ENCODE measurements around the gene SLC22A3. TPM values are rescaled to one million over a fixed set of nuclear protein-coding genes. Genes with fewer than 3 reads are reported as not detected.

SLC22A3 gene
- total RNA-seq, 1 experiment from 2014 or later, result not detected

GRCh38 chr6:160419488-160419887, 71.3 kb downstream of the SLC22A3 start:
- Histone ChIP-seq H3K79me2 (ENCODE audit: low read length) (no peaks in the 10 kb centered on the region), H3K27me3 (ENCODE audit: low read length) (no peaks in the 10 kb centered on the region), H3K27ac (ENCODE audit: low read length) (no peak overlapping the region), H3K36me3 (ENCODE audit: insufficient read depth, low read length) (no peaks in the 10 kb centered on the region), H3K4me2 (ENCODE audit: low read depth, low read length, poor library complexity, severe bottlenecking) (no peak overlapping the region), H3K4me3 (ENCODE audit: low read length) (no peak overlapping the region), H3K9me3 (ENCODE audit: low read length) (no peaks in the 10 kb centered on the region), H3K4me1 (ENCODE audit: low read length) (no peaks in the 10 kb centered on the region), H2AFZ (ENCODE audit: low read length) (no peak overlapping the region), H3K9me2 (replicated peaks; ENCODE audit: insufficient read depth, low read length) (no peaks in the 10 kb centered on the region), H3K9ac (ENCODE audit: low read length) (no peak overlapping the region), H4K20me1 (ENCODE audit: insufficient read depth, low read depth, low read length) (no peaks in the 10 kb centered on the region)
- DNase-seq, result no peak

DNA sequence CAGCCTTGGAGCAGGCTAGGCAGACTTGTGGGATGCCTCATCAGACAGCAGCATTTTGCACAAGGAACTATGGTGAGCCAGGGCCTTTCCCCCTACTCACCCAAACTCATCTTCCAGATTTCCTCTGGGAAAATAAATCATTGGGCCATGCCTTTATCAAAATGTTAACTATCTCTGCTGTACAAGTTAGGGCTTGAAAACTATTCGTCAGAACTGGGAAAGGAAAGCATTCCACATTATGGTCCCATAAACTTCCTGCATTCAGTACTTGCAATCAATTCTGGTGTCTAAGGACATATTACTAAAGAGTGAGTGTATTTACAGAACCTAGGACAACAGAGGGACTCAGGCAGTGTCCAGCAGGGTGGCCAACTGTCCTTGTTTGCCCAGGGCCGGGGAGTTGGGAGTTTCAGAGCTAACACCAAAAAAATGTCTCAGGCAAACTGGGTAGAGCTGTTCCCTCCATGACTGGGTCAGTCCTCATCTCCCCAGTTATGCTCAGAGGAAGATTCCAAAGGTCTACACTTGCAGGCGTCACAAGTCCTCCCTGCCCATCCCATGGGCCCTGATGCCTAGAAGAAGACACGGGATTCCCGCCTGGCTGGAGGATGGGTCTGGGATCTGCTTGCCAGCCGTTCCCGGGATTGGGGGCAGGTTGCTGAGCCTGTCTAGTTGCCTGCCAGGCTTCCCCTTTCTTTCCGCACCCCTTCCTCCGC, 72.2 kb downstream of the SLC22A3 start:
- no peak overlapping the region for H3K9ac ChIP-seq (ENCODE audit: low read length)
- no peak for DNase-seq
- no peaks in the 10 kb centered on the region for H4K20me1 ChIP-seq (ENCODE audit: insufficient read depth, low read depth, low read length)
- H3K27me3 ChIP-seq (ENCODE audit: low read length), result no peaks in the 10 kb centered on the region
- no peaks in the 10 kb centered on the region for H3K4me1 ChIP-seq (ENCODE audit: low read length)
- no peak overlapping the region for H2AFZ ChIP-seq (ENCODE audit: low read length)
- H3K9me2 ChIP-seq (replicated peaks; ENCODE audit: insufficient read depth, low read length), result no peaks in the 10 kb centered on the region
- H3K4me3 ChIP-seq (ENCODE audit: low read length), result no peak overlapping the region
- no peaks in the 10 kb centered on the region for H3K9me3 ChIP-seq (ENCODE audit: low read length)
- H3K27ac ChIP-seq (ENCODE audit: low read length), result no peak overlapping the region
- no peaks in the 10 kb centered on the region for H3K36me3 ChIP-seq (ENCODE audit: insufficient read depth, low read length)
- H3K4me2 ChIP-seq (ENCODE audit: low read depth, low read length, poor library complexity, severe bottlenecking), result no peak overlapping the region
- no peaks in the 10 kb centered on the region for H3K79me2 ChIP-seq (ENCODE audit: low read length)

DNA sequence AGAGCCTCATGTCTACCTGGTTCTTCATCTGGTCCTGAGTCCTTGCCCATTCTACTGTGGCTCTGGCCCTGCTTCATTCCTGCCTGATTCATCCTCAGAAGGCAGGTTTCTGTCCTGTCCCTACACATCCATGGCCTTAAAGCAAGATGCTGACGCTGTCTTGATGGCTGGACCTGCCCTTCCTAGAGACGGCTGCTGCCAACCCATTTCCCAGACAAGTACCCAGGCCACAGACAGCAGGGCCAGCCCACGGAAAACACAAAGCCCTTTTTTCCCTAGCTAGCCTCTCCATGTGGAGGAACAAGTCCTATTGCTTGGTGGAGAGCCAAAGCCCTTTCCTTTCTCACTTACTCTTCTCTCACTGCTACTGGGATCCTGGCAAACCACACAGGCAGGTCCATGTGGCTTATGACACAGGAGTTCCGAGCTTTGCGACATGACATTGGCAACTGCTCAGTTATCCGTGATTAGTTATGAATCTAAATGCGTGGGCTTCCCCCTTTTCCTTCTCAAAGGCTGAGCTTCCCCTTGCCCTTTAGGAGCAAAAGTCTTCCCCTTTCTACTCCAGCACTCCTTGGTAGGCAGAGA, 72.9 kb downstream of the SLC22A3 start:
- Histone ChIP-seq H3K4me1 (ENCODE audit: low read length) (no peaks in the 10 kb centered on the region), H3K36me3 (ENCODE audit: insufficient read depth, low read length) (no peaks in the 10 kb centered on the region), H4K20me1 (ENCODE audit: insufficient read depth, low read depth, low read length) (no peaks in the 10 kb centered on the region), H3K27me3 (ENCODE audit: low read length) (no peaks in the 10 kb centered on the region), H3K4me2 (ENCODE audit: low read depth, low read length, poor library complexity, severe bottlenecking) (no peak overlapping the region), H3K4me3 (ENCODE audit: low read length) (no peak overlapping the region), H3K27ac (ENCODE audit: low read length) (no peak overlapping the region), H3K79me2 (ENCODE audit: low read length) (no peaks in the 10 kb centered on the region), H3K9ac (ENCODE audit: low read length) (no peak overlapping the region), H3K9me2 (replicated peaks; ENCODE audit: insufficient read depth, low read length) (no peaks in the 10 kb centered on the region), H3K9me3 (ENCODE audit: low read length) (no peaks in the 10 kb centered on the region), H2AFZ (ENCODE audit: low read length) (no peak overlapping the region)
- DNase-seq, result no peak

- H4K20me1 ChIP-seq (ENCODE audit: insufficient read depth, low read depth, low read length), result no peaks in the 10 kb centered on the region
- H3K4me3 ChIP-seq (ENCODE audit: low read length), result no peak overlapping the region
- no peaks in the 10 kb centered on the region for H3K79me2 ChIP-seq (ENCODE audit: low read length)
- no peaks in the 10 kb centered on the region for H3K9me2 ChIP-seq (replicated peaks; ENCODE audit: insufficient read depth, low read length)
- no peaks in the 10 kb centered on the region for H3K27me3 ChIP-seq (ENCODE audit: low read length)
- H3K9me3 ChIP-seq (ENCODE audit: low read length), result no peaks in the 10 kb centered on the region
- DNase-seq, result no peak
- no peak overlapping the region for H3K4me2 ChIP-seq (ENCODE audit: low read depth, low read length, poor library complexity, severe bottlenecking)
- no peak overlapping the region for H2AFZ ChIP-seq (ENCODE audit: low read length)
- H3K36me3 ChIP-seq (ENCODE audit: insufficient read depth, low read length), result no peaks in the 10 kb centered on the region
- H3K27ac ChIP-seq (ENCODE audit: low read length), result no peak overlapping the region
- no peak overlapping the region for H3K9ac ChIP-seq (ENCODE audit: low read length)
- H3K4me1 ChIP-seq (ENCODE audit: low read length), result no peaks in the 10 kb centered on the region
Observed at GRCh38 chr6:160421854-160422253, 73.7 kb downstream of the SLC22A3 start.

DNA sequence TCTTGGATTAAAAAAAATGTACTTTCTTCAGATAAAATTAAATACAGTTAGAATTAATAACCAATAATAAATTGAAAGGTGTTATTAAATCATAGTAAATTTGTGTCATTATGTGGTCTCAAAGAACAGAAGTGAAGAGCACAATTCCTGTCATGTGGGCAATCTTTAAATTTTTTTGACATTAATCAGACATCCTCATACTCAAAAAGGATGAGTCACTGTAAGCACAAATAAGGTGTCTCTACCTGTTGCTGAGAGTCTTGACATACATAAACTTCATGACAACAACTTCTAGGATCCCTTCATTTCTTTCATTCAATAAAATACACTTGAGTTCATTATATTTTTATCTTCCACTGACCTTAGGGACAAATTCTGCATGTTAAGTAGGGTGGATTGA, 76.1 kb downstream of the SLC22A3 start:
- H4K20me1 ChIP-seq (ENCODE audit: insufficient read depth, low read depth, low read length), result no peaks in the 10 kb centered on the region
- H3K27ac ChIP-seq (ENCODE audit: low read length), result no peak overlapping the region
- no peaks in the 10 kb centered on the region for H3K4me1 ChIP-seq (ENCODE audit: low read length)
- no peaks in the 10 kb centered on the region for H3K9me3 ChIP-seq (ENCODE audit: low read length)
- no peaks in the 10 kb centered on the region for H3K79me2 ChIP-seq (ENCODE audit: low read length)
- no peak overlapping the region for H3K4me3 ChIP-seq (ENCODE audit: low read length)
- no peaks in the 10 kb centered on the region for H3K36me3 ChIP-seq (ENCODE audit: insufficient read depth, low read length)
- DNase-seq, result no peak
- H3K9me2 ChIP-seq (replicated peaks; ENCODE audit: insufficient read depth, low read length), result no peaks in the 10 kb centered on the region
- H3K27me3 ChIP-seq (ENCODE audit: low read length), result no peaks in the 10 kb centered on the region
- H3K9ac ChIP-seq (ENCODE audit: low read length), result no peak overlapping the region
- H3K4me2 ChIP-seq (ENCODE audit: low read depth, low read length, poor library complexity, severe bottlenecking), result no peak overlapping the region
- H2AFZ ChIP-seq (ENCODE audit: low read length), result no peak overlapping the region

DNA sequence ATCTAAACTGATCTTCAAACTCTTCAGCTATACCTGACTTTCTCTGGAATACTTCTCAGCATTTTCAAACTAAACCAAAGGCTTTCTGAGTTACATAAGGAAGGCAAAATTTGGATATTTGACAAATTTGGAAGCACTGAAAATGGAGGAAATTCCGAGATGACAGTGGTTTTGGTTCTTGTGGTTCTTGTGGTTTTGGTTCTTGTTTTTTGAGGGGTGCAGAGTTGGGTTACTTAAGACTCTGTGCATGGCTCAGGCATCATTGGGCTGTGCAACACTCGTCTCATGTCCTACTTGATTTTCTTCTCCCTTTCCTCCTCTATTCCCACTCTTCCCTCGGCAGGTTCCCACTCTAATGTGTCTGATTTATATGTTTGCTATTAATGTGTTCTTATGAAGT, 78.0 kb downstream of the SLC22A3 start:
- Histone ChIP-seq H3K27me3 (ENCODE audit: low read length) (no peaks in the 10 kb centered on the region), H3K36me3 (ENCODE audit: insufficient read depth, low read length) (no peaks in the 10 kb centered on the region), H3K4me1 (ENCODE audit: low read length) (no peaks in the 10 kb centered on the region), H3K4me2 (ENCODE audit: low read depth, low read length, poor library complexity, severe bottlenecking) (no peak overlapping the region), H3K9me3 (ENCODE audit: low read length) (no peaks in the 10 kb centered on the region), H4K20me1 (ENCODE audit: insufficient read depth, low read depth, low read length) (no peaks in the 10 kb centered on the region), H3K4me3 (ENCODE audit: low read length) (no peak overlapping the region), H3K9me2 (replicated peaks; ENCODE audit: insufficient read depth, low read length) (no peaks in the 10 kb centered on the region), H3K79me2 (ENCODE audit: low read length) (no peaks in the 10 kb centered on the region), H3K27ac (ENCODE audit: low read length) (no peak overlapping the region), H3K9ac (ENCODE audit: low read length) (no peak overlapping the region), H2AFZ (ENCODE audit: low read length) (no peak overlapping the region)
- DNase-seq, result no peak

DNA sequence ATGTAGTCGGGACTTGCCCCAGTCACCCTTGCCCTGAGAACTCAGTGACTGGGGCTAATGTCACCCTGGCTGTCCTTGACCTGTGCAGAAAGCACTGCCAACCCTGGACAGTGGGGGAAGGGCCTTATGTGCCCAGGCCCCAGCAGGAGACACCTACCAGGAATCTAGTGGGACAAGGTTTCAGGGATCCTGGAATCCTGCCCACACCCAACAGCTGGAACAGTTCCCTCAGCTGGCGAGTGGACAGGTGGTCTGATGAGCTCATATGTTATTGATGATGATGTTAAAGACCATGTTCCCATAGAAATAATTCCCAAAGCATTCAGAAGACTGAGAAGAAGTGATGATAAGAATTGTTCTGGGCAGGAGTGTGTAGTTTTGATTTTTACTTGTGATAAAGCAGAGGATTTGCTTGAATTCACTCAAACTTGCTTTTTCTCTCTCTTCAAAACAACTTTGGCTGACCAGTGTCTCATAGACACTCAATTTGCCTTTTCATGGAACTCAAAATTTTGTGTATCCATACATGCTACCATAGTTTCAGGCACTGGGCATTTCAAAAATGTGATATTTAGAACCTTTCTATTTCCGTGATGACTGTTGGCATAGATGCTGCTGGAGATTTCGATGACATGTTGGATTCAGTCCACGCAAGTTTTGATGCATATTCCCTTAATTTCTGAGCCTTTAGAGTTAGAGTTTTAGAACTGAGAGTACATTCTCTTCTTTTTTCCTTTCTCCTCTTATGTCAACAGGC, 79.3 kb downstream of the SLC22A3 start:
- Histone ChIP-seq H3K9me2 (replicated peaks; ENCODE audit: insufficient read depth, low read length) (no peaks in the 10 kb centered on the region), H3K27ac (ENCODE audit: low read length) (no peak overlapping the region), H3K36me3 (ENCODE audit: insufficient read depth, low read length) (no peaks in the 10 kb centered on the region), H2AFZ (ENCODE audit: low read length) (no peak overlapping the region), H3K79me2 (ENCODE audit: low read length) (no peaks in the 10 kb centered on the region), H3K4me3 (ENCODE audit: low read length) (no peak overlapping the region), H4K20me1 (ENCODE audit: insufficient read depth, low read depth, low read length) (no peaks in the 10 kb centered on the region), H3K4me1 (ENCODE audit: low read length) (no peaks in the 10 kb centered on the region), H3K9me3 (ENCODE audit: low read length) (no peaks in the 10 kb centered on the region), H3K9ac (ENCODE audit: low read length) (no peak overlapping the region), H3K4me2 (ENCODE audit: low read depth, low read length, poor library complexity, severe bottlenecking) (no peak overlapping the region), H3K27me3 (ENCODE audit: low read length) (no peaks in the 10 kb centered on the region)
- no peak for DNase-seq

GRCh38 chr6:160428069-160428430, 79.9 kb downstream of the SLC22A3 start:
- H3K4me1 ChIP-seq (ENCODE audit: low read length), result no peaks in the 10 kb centered on the region
- H3K79me2 ChIP-seq (ENCODE audit: low read length), result no peaks in the 10 kb centered on the region
- H3K27me3 ChIP-seq (ENCODE audit: low read length), result no peaks in the 10 kb centered on the region
- no peak for DNase-seq
- no peaks in the 10 kb centered on the region for H3K9me3 ChIP-seq (ENCODE audit: low read length)
- H4K20me1 ChIP-seq (ENCODE audit: insufficient read depth, low read depth, low read length), result no peaks in the 10 kb centered on the region
- H3K4me3 ChIP-seq (ENCODE audit: low read length), result no peak overlapping the region
- no peak overlapping the region for H2AFZ ChIP-seq (ENCODE audit: low read length)
- no peak overlapping the region for H3K27ac ChIP-seq (ENCODE audit: low read length)
- H3K9me2 ChIP-seq (replicated peaks; ENCODE audit: insufficient read depth, low read length), result no peaks in the 10 kb centered on the region
- H3K36me3 ChIP-seq (ENCODE audit: insufficient read depth, low read length), result no peaks in the 10 kb centered on the region
- H3K4me2 ChIP-seq (ENCODE audit: low read depth, low read length, poor library complexity, severe bottlenecking), result no peak overlapping the region
- H3K9ac ChIP-seq (ENCODE audit: low read length), result no peak overlapping the region

Measured in Karpas-422 (cell line).